Glomerular visceral epithelial cell (primary cell): ENCODE data around the gene SDK2.
A peak's percentile ranks its signal among the peaks of the same experiment; 100 is the strongest.
"Not testable (repeated sequence)": the region's sequence is repeated elsewhere in the genome, so short reads cannot be mapped to it uniquely, and the experiment has no call there.

Experiments
- DNase-seq: peaks from one replicate; pipeline ENCODE4 v3.0.0-alpha.2; 2016; ENCODE audit errors: extremely low spot score

The SDK2 gene

DNA sequence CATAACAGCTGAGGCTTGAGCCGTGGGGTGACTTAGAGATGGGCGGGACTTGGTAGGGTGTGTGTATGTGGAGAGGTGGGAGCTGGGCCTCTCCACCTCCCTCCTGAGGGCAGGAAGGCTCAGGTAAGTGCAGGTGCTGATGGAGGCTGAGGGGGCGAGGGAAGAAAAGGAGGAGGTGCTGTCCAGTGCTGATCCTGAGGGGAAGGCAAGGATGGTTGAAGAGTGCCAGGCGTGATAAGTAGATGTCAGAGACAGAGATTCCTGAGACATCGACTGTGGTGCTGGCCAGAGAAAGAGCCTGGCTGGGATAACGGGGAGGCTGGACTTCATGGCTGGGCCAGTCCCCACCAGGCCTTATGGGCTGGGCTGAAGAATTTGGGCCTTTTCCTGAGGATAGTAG, 159.1 kb downstream of the SDK2 start:
- no peak for DNase-seq

GRCh38 chr17:73482894-73483293, 161.4 kb downstream of the SDK2 start:
- no peak for DNase-seq

DNA sequence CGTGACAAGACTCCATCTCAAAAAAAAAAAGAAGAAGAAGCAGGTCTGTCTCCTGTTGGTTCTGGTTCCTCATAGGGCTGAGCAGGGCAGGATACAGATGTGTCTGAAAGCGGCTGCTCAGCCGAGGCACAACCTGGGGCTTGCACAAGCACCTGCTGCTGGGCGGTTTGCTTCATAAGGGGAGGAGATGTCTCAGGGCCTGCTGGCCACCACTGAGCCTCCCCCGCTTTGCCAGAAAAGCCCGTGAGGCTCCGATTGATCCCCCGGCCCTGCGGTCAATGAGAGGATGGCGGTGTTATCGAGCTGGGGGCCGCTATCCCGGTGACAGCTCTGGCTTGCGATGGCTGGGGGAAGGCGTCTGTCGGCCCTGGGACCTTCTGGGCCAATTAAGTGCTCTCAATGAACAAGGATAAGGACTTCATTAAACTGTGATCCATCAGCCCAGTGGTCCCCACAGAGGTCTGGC, 162.0 kb downstream of the SDK2 start:
- DNase-seq = no peak

- no peak for DNase-seq
Observed at GRCh38 chr17:73481676-73482075, 162.6 kb downstream of the SDK2 start.

DNA sequence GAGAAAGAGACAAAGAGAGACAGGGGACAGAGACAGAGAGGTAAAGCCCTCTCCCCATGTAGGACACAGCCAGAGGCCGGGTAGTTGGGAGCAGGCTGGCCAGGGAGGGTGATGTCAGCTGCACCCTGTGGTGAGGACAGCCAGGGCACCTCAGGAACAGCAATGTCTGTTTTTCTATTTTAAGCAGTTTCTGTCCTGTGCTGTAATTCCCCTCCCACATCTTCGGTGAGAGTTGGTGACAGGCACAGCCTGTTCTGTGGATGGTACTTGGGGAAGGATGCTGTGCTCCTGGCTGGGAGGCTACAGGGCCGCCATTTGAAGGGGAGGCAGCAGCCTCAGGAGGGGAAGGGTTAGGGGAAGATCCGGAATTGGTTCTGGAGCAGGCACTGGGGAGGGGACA, 163.5 kb downstream of the SDK2 start:
- no peak for DNase-seq

DNA sequence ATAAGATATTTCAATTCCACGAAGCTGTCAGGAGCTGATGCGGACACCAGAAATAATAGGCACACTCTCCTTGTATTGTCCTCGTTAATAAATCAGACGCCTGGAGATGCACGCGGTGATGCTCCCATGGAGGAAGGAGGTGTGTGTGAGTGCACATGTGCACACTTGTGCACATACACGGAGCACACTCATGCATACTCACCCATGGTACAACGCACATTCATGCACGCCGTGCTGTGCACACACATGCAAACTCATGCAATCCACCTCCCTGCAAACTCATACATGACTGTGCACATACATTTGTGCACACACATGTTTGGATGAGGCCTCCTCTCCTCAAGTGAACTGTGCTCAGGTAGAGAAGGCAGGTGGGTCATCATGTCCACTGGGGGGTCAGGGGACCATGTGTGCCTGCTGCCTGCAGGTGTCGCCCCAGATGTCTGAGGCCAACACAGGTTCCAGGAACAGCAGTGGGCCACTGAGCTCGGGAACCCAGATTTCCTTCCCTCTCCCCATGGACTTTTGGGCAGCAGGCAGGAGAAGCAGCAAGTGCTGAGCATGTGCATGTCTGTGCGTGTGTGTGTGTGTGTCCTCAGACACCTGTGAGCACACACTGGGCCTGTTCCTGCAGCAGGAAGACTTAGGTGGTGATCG, 165.3 kb downstream of the SDK2 start:
- DNase-seq = no peak

GRCh38 chr17:73478334-73478733, 165.9 kb downstream of the SDK2 start:
- no peak for DNase-seq

DNA sequence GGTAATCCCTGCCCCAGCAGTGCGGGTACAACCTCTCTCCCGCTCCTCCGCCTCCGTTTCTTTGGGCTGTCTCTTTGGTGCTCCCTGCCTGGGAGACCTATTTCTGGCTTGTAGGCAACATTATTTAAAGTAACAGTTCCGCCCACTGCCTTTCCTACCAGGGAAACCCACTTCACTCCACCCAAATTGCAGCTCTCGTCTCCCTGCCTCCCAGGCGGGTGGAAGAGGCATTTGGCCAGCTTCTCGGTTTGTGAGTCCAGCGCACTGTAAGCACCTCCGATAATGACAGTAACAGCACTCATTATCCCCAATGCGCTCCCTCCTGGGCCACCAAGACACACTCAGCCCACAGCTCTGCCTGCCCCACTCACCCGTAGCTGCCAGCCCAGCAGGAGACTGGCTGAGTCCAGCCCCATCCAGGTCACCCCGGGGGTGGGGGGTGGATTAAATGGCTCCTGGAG, 167.3 kb downstream of the SDK2 start:
- no peak for DNase-seq

DNA sequence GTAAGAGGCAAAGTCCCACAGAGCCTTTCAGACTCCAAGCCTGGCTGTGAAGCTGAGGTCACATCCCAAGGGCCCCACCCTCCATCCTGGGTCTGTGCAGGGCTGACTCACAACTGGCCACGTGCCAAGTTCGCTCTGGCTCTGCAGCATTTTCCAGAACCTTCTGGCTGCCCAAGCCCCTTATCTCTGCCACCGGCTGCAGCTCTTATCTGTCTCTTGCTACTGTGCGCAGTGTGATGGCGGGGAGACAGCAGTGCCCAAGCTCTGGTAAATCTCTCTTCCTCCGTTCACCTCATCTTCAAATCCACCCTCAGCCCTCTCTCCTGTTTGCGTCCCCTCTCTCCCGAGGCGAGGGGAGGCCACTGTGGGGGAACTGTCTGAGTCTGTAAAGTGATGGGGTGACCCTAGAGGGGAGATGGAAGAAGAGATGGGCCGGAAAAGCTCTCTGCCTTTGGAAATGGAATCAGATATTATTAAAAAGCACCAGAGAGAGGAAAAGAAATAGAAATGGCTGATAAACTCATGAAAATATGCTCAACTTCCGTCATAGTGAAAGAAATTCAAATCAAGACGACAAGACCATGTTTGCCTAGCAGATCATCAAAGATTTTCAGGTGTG, 169.8 kb downstream of the SDK2 start:
- peak; percentile 54 for DNase-seq

- not testable (repeated sequence) for DNase-seq
Observed at GRCh38 chr17:73472715-73473114, 171.5 kb downstream of the SDK2 start.

DNA sequence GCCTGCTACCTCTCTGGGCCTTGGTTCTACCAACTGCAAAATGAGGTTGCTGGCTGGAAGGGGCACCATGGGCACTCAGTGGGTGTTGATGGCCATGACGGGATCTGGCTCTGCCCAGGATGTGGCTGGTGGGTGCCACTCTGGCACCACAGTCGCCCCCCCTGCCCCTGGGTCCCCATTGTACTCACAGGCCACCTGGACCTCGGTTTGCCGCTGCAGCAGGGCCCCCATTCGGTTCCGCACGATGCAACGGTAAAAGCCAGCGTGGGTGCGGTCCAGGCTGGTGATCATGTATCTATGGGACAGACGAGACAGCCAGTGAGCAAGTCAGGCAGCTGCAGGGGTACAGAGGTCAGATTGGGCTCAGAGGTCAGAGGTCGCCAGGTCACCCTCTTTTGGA, 172.3 kb downstream of the SDK2 start:
- DNase-seq = no peak

- DNase-seq = no peak
Observed at GRCh38 chr17:73470316-73470826, 173.9 kb downstream of the SDK2 start.

DNA sequence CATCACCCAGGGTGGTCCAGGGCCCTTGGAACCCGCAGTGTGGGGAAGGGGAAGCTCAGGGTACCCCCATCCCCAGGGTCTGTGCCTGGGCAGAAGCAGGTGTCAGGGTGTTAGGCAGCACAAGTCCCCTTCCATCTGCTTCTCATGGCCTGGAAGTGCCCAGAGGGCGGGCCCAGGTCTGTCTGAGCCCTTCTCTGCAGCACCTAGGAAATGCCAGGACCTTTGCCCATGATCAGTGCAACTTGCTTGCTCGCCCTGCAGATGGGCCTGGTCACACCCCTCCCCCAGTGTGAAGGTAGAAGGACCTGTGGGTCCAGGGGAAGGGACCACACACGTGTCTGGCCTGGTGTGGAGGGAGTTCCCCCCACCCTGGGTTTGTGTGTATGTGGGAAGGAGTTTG, 174.9 kb downstream of the SDK2 start:
- no peak for DNase-seq

DNA sequence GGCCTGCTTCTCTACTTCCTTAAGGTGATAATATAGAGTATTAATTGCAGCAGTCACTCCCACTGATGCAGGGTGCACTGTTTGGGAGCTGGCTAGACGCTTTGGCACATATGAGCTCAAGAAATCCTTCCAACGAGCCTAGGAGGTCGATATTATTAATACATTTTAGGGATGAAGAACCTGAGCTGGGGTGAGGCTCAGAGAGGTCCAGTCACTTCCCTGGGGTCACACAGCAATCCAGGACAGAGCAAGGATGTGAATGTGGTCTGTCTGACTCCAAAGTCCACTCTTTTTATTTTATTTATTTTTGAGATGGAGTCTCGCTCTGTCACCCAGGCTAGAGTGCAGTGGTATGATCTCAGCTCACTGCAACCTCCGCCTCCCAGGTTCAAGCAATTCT, 176.0 kb downstream of the SDK2 start:
- DNase-seq = no peak

DNA sequence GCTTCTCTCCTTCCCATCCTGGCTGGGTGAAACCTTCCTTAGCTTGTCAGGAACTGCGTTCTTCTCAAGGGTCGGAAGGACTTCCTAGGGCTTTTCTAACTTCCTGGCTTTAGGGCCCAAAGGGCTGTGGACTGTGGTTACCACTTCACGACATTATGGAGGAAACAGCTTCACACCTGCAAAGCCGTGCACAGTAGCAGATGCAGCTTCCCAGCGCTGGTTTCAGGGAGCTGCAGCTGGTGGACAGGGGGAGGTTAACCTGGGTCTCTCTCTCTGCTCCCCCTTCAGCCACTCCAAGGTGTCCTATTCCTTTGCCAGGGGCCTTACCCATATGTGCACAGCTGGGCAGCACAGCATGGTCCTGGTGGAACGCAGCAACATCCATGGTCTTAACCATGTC, 176.6 kb downstream of the SDK2 start:
- DNase-seq = no peak

- no peak for DNase-seq
Observed at GRCh38 chr17:73466704-73467433, 177.4 kb downstream of the SDK2 start.

GRCh38 chr17:73465953-73466230, 178.4 kb downstream of the SDK2 start:
- DNase-seq = no peak

GRCh38 chr17:73465130-73465952, 178.9 kb downstream of the SDK2 start:
- DNase-seq = no peak

DNA sequence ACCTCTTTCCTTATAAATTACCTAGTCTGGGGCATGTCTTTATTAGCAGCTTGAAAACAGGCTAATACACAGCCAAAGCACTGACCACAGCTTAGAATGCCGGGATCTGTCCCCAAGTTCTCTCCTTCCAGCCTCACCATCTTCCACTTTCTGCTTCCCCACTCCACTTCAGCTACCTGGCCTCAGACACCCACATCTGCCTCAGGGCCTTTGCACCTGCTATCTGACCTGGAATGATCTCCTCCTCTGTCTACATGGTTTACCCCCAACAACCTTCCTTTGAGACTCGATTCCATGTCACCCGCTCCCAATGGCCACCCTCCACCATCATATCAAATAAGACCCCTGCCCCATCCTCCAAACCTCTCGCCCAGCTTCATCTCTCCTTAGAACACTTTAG, 179.8 kb downstream of the SDK2 start:
- DNase-seq = no peak

DNA sequence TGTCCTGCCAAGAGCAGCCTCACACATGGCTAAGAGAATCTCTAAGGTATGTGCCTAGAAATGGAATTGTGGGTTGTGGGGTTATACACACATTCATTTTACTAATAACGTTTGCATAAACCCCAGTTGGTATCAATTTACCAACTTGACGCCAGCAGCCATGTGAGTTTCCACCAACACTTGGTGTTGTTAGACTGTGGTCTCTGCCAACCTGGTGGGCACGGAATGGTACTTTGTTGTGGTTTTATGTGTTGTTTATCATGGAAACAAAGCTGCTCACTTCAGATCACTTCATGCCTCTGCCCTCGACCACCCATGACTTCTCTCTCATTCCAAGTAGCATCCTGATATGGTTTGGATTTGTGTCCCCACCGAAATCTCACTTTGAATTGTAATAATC, 180.4 kb downstream of the SDK2 start:
- DNase-seq = no peak

DNA sequence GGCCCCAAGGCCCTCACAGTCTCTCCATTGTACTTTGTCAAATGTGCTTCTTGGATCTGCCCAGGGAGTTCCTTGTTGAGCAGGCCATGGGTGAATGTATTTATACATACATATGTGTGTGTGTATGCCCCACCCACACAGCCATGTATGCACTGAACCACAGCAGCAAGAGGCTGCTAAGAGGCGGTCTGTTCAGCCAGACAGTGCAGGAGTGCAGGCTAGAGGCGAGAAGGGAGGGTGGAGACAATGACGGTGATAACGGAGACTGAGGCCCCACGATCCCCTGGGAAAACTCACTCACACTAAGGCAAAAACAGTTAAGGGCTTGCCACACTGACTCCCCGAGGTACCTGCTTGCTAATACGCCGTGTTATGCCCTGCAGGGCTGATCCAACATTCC, 181.4 kb downstream of the SDK2 start:
- DNase-seq = no peak

- DNase-seq = no peak
Observed at GRCh38 chr17:73459980-73460379, 184.3 kb downstream of the SDK2 start.
